ENCODE measurements around the gene SSC5D. TPM values are rescaled to one million over a fixed set of nuclear protein-coding genes. Genes with fewer than 3 reads are reported as not detected.

SSC5D gene
- total RNA-seq, 4 donors from 2014 or later: 2.8 to 10.3 (median 5.0) TPM

DNA sequence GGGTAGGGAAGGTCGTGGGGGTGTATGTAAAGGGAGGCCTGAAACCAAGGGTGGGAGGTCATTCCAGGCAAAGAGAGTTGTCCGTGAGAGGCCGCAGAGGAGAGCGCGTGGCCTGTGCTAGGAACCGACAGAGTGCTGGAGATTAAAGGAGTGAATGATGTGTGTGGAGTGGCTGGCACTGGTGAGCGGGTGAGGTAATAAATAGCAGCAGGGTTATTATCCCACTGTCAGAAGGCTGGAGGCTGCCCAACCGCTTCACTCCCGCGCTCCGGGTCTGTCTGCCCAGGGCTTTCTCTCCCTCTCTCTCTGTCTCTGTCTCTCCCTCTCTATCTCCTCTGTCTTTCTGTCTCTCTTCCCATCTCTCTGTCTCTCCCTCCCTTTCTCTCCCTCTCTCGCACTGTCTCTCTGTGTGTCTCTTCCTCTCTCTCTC, 75.0 kb downstream of the SSC5D start:
- H3K4me1 ChIP-seq: no peaks in the 10 kb centered on the region
- H3K9me3 ChIP-seq: peaks cover 0 to 4% (median 0%) of the 10 kb centered on the region in 4 donors
- TF ChIP-seq, protein P1, sequence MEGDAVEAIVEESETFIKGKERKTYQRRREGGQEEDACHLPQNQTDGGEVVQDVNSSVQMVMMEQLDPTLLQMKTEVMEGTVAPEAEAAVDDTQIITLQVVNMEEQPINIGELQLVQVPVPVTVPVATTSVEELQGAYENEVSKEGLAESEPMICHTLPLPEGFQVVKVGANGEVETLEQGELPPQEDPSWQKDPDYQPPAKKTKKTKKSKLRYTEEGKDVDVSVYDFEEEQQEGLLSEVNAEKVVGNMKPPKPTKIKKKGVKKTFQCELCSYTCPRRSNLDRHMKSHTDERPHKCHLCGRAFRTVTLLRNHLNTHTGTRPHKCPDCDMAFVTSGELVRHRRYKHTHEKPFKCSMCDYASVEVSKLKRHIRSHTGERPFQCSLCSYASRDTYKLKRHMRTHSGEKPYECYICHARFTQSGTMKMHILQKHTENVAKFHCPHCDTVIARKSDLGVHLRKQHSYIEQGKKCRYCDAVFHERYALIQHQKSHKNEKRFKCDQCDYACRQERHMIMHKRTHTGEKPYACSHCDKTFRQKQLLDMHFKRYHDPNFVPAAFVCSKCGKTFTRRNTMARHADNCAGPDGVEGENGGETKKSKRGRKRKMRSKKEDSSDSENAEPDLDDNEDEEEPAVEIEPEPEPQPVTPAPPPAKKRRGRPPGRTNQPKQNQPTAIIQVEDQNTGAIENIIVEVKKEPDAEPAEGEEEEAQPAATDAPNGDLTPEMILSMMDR (IDR thresholded peaks at IDR 0.05): no peak
- TF ChIP-seq POLR2A (IDR thresholded peaks at IDR 0.05): peak in 1 of 2 donors; percentile 26
- H3K36me3 ChIP-seq: no peaks in the 10 kb centered on the region
- H3K27me3 ChIP-seq: no peaks in the 10 kb centered on the region
- H3K4me3 ChIP-seq: no peak overlapping the region
- H3K27ac ChIP-seq: no peak overlapping the region
- DNase-seq: peak in 1 of 3 donors; percentile 61

DNA sequence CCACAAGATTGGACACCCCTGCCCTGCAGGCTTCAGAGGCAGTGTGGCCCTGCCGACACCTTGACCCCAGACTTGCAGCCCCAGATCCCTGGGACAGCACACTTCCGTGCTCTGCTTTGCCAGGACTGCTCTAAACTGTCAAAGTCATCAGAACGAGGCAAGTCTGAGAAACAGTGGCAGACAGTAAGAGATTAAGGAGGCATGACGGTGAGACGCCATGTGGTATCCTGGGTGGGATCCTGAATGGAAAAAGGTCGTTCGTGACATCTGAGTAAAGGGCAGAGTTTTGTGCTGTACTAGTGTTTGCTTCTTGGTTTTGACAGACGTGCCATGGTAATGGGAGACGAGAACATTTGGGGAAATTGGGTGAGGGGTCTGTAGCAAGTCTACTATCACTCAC, 78.6 kb downstream of the SSC5D start:
- H3K4me3 ChIP-seq: no peak overlapping the region
- no peak for DNase-seq
- H3K9me3 ChIP-seq: no peaks in the 10 kb centered on the region
- H3K36me3 ChIP-seq: no peaks in the 10 kb centered on the region
- TF ChIP-seq, protein P1 (IDR thresholded peaks at IDR 0.05): no peak
- no peak for TF ChIP-seq POLR2A (IDR thresholded peaks at IDR 0.05)
- no peak overlapping the region for H3K27ac ChIP-seq
- no peaks in the 10 kb centered on the region for H3K27me3 ChIP-seq
- no peaks in the 10 kb centered on the region for H3K4me1 ChIP-seq

GRCh38 chr19:55567708-55568328, 79.6 kb downstream of the SSC5D start:
- Histone ChIP-seq H3K9me3 (no peaks in the 10 kb centered on the region), H3K36me3 (no peaks in the 10 kb centered on the region), H3K27ac (no peak overlapping the region), H3K27me3 (no peaks in the 10 kb centered on the region), H3K4me3 (no peak overlapping the region), H3K4me1 (no peaks in the 10 kb centered on the region)
- no peak for DNase-seq
- TF ChIP-seq, protein P1 (IDR thresholded peaks at IDR 0.05): no peak
- no peak for TF ChIP-seq POLR2A (IDR thresholded peaks at IDR 0.05)

Other genes starting within 250 kb of the SSC5D start
- gene PPP6R1, start 229.4 kb upstream of the SSC5D start, total RNA-seq: 100 to 1,000 TPM in 2 of 4 donors, 10 to 100 TPM in 2; 71.2 to 123 (median 94.8) TPM
- 10 to 100 TPM; 14.4 to 38.0 (median 25.6) TPM for gene HSPBP1, start 208.3 kb upstream of the SSC5D start, total RNA-seq
- 1 to 10 TPM in 3 of 4 donors, under 1 TPM in 1; 0.35 to 6.6 (median 3.0) TPM for gene BRSK1, start 204.4 kb upstream of the SSC5D start, total RNA-seq
- 100 to 1,000 TPM in 3 of 4 donors, 10 to 100 TPM in 1; 26.4 to 235 (median 199) TPM for gene TMEM150B, start 163.1 kb upstream of the SSC5D start, total RNA-seq
- 10 to 100 TPM; 14.4 to 45.6 (median 43.9) TPM for gene KMT5C, start 148.6 kb upstream of the SSC5D start, total RNA-seq
- not detected for gene COX6B2, start 133.7 kb upstream of the SSC5D start, total RNA-seq
- gene GARIN5B, start 125.2 kb upstream of the SSC5D start, total RNA-seq: not detected
- not detected for gene IL11, start 118.0 kb upstream of the SSC5D start, total RNA-seq
- not detected for gene TMEM190, start 111.6 kb upstream of the SSC5D start, total RNA-seq
- 10 to 100 TPM; 19.8 to 75.8 (median 61.6) TPM for gene TMEM238, start 104.1 kb upstream of the SSC5D start, total RNA-seq
- gene RPL28, start 102.5 kb upstream of the SSC5D start, total RNA-seq: 100 to 1,000 TPM; 116 to 394 (median 283) TPM
- 1 to 10 TPM; 5.2 to 9.1 (median 7.6) TPM for gene UBE2S, start 80.6 kb upstream of the SSC5D start, total RNA-seq
- not detected for gene SHISA7, start 45.1 kb upstream of the SSC5D start, total RNA-seq
- 100 to 1,000 TPM in 1 of 4 donors, 10 to 100 TPM in 3; 28.1 to 102 (median 60.0) TPM for gene ISOC2, start 26.8 kb upstream of the SSC5D start, total RNA-seq
- not detected for gene C19orf85, start 23.7 kb upstream of the SSC5D start, total RNA-seq
- 10 to 100 TPM; 10.1 to 47.0 (median 15.5) TPM for gene ZNF628, start 11.8 kb upstream of the SSC5D start, total RNA-seq
- gene NAT14, start 3.2 kb upstream of the SSC5D start, total RNA-seq: 1 to 10 TPM; 1.4 to 7.4 (median 3.0) TPM
- not detected for gene SBK2, start 48.7 kb downstream of the SSC5D start, total RNA-seq
- 1 to 10 TPM in 1 of 4 donors, not detected in 3; 1.0 TPM for gene SBK3, start 57.1 kb downstream of the SSC5D start, total RNA-seq
- gene ZNF579, start 92.4 kb downstream of the SSC5D start, total RNA-seq: 1 to 10 TPM in 3 of 4 donors, not detected in 1; 1.7 to 6.1 (median 3.1) TPM
- 10 to 100 TPM in 3 of 4 donors, 1 to 10 TPM in 1; 6.0 to 14.9 (median 12.0) TPM for gene FIZ1, start 111.1 kb downstream of the SSC5D start, total RNA-seq
- 10 to 100 TPM; 30.3 to 45.2 (median 44.4) TPM for gene ZNF524, start 111.9 kb downstream of the SSC5D start, total RNA-seq
- 10 to 100 TPM in 3 of 4 donors, 1 to 10 TPM in 1; 8.6 to 18.9 (median 14.3) TPM for gene ZNF865, start 117.2 kb downstream of the SSC5D start, total RNA-seq
- 10 to 100 TPM in 3 of 4 donors, 1 to 10 TPM in 1; 6.0 to 18.3 (median 12.3) TPM for gene ZNF784, start 136.1 kb downstream of the SSC5D start, total RNA-seq
- gene ZNF580, start 152.6 kb downstream of the SSC5D start, total RNA-seq: 10 to 100 TPM; 12.3 to 38.4 (median 25.2) TPM
- gene ZNF581, start 155.2 kb downstream of the SSC5D start, total RNA-seq: 10 to 100 TPM in 3 of 4 donors, 1 to 10 TPM in 1; 7.7 to 28.9 (median 14.1) TPM
- 10 to 100 TPM in 3 of 4 donors, 1 to 10 TPM in 1; 8.1 to 17.4 (median 14.0) TPM for gene CCDC106, start 159.8 kb downstream of the SSC5D start, total RNA-seq
- 100 to 1,000 TPM; 132 to 292 (median 159) TPM for gene U2AF2, start 166.6 kb downstream of the SSC5D start, total RNA-seq
- 100 to 1,000 TPM; 120 to 241 (median 163) TPM for gene EPN1, start 186.8 kb downstream of the SSC5D start, total RNA-seq
- gene NLRP9, start 250.0 kb downstream of the SSC5D start, total RNA-seq: not detected

Measured in Peyer's patch (tissue), 4 donors.